Measurements from ENCODE around the gene PCGF6. TPM values are rescaled to one million over a fixed set of nuclear protein-coding genes. Genes with fewer than 3 reads are reported as not detected.

Gene PCGF6
- total RNA-seq, 1 experiment from 2014 or later = 19.2 TPM

DNA sequence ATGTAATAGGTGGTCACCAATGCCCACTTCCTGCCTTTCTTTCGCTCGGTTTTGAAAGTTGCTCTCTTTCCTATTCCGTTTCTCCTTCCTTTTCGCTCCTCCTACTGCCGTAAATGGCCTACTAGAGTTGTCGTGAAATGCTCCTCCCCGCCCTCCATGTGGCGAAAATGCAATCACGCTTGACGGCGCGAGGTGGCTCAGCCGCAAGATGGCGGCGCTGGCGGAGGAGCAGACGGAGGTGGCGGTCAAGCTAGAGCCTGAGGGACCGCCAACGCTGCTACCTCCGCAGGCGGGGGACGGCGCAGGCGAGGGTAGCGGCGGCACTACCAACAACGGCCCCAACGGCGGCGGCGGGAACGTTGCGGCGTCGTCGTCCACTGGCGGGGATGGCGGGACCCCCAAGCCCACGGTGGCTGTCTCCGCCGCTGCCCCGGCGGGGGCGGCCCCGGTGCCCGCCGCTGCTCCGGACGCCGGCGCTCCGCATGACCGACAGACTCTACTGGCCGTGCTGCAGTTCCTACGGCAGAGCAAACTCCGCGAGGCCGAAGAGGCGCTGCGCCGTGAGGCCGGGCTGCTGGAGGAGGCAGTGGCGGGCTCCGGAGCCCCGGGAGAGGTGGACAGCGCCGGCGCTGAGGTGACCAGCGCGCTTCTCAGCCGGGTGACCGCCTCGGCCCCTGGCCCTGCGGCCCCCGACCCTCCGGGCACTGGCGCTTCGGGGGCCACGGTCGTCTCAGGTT is 17.0 kb upstream of the PCGF6 start, which contains the start of gene TAF5 (continued):
- TF ChIP-seq, protein P1, sequence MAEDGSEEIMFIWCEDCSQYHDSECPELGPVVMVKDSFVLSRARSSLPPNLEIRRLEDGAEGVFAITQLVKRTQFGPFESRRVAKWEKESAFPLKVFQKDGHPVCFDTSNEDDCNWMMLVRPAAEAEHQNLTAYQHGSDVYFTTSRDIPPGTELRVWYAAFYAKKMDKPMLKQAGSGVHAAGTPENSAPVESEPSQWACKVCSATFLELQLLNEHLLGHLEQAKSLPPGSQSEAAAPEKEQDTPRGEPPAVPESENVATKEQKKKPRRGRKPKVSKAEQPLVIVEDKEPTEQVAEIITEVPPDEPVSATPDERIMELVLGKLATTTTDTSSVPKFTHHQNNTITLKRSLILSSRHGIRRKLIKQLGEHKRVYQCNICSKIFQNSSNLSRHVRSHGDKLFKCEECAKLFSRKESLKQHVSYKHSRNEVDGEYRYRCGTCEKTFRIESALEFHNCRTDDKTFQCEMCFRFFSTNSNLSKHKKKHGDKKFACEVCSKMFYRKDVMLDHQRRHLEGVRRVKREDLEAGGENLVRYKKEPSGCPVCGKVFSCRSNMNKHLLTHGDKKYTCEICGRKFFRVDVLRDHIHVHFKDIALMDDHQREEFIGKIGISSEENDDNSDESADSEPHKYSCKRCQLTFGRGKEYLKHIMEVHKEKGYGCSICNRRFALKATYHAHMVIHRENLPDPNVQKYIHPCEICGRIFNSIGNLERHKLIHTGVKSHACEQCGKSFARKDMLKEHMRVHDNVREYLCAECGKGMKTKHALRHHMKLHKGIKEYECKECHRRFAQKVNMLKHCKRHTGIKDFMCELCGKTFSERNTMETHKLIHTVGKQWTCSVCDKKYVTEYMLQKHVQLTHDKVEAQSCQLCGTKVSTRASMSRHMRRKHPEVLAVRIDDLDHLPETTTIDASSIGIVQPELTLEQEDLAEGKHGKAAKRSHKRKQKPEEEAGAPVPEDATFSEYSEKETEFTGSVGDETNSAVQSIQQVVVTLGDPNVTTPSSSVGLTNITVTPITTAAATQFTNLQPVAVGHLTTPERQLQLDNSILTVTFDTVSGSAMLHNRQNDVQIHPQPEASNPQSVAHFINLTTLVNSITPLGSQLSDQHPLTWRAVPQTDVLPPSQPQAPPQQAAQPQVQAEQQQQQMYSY (CRISPR knock-in tag; IDR thresholded peaks at IDR 0.05) = no peak
- TF ChIP-seq, protein P2, sequence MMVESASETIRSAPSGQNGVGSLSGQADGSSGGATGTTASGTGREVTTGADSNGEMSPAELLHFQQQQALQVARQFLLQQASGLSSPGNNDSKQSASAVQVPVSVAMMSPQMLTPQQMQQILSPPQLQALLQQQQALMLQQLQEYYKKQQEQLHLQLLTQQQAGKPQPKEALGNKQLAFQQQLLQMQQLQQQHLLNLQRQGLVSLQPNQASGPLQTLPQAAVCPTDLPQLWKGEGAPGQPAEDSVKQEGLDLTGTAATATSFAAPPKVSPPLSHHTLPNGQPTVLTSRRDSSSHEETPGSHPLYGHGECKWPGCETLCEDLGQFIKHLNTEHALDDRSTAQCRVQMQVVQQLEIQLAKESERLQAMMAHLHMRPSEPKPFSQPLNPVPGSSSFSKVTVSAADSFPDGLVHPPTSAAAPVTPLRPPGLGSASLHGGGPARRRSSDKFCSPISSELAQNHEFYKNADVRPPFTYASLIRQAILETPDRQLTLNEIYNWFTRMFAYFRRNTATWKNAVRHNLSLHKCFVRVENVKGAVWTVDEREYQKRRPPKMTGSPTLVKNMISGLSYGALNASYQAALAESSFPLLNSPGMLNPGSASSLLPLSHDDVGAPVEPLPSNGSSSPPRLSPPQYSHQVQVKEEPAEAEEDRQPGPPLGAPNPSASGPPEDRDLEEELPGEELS (CRISPR knock-in tag; IDR thresholded peaks at IDR 0.05) = peak; percentile 91
- TF ChIP-seq, protein P3, sequence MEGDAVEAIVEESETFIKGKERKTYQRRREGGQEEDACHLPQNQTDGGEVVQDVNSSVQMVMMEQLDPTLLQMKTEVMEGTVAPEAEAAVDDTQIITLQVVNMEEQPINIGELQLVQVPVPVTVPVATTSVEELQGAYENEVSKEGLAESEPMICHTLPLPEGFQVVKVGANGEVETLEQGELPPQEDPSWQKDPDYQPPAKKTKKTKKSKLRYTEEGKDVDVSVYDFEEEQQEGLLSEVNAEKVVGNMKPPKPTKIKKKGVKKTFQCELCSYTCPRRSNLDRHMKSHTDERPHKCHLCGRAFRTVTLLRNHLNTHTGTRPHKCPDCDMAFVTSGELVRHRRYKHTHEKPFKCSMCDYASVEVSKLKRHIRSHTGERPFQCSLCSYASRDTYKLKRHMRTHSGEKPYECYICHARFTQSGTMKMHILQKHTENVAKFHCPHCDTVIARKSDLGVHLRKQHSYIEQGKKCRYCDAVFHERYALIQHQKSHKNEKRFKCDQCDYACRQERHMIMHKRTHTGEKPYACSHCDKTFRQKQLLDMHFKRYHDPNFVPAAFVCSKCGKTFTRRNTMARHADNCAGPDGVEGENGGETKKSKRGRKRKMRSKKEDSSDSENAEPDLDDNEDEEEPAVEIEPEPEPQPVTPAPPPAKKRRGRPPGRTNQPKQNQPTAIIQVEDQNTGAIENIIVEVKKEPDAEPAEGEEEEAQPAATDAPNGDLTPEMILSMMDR (IDR thresholded peaks at IDR 0.05) = no peak
- TF ChIP-seq, protein P4, sequence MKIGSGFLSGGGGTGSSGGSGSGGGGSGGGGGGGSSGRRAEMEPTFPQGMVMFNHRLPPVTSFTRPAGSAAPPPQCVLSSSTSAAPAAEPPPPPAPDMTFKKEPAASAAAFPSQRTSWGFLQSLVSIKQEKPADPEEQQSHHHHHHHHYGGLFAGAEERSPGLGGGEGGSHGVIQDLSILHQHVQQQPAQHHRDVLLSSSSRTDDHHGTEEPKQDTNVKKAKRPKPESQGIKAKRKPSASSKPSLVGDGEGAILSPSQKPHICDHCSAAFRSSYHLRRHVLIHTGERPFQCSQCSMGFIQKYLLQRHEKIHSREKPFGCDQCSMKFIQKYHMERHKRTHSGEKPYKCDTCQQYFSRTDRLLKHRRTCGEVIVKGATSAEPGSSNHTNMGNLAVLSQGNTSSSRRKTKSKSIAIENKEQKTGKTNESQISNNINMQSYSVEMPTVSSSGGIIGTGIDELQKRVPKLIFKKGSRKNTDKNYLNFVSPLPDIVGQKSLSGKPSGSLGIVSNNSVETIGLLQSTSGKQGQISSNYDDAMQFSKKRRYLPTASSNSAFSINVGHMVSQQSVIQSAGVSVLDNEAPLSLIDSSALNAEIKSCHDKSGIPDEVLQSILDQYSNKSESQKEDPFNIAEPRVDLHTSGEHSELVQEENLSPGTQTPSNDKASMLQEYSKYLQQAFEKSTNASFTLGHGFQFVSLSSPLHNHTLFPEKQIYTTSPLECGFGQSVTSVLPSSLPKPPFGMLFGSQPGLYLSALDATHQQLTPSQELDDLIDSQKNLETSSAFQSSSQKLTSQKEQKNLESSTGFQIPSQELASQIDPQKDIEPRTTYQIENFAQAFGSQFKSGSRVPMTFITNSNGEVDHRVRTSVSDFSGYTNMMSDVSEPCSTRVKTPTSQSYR (CRISPR knock-in tag; IDR thresholded peaks at IDR 0.05) = no peak
- no peak for TF ChIP-seq NR3C1 (CRISPR knock-in tag; conservative IDR thresholded peaks at IDR 0.05; ENCODE audit: low read depth)
- TF ChIP-seq ZNF121 (CRISPR knock-in tag; IDR thresholded peaks at IDR 0.05) = no peak
- TF ChIP-seq, protein P5, sequence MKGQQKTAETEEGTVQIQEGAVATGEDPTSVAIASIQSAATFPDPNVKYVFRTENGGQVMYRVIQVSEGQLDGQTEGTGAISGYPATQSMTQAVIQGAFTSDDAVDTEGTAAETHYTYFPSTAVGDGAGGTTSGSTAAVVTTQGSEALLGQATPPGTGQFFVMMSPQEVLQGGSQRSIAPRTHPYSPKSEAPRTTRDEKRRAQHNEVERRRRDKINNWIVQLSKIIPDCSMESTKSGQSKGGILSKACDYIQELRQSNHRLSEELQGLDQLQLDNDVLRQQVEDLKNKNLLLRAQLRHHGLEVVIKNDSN (CRISPR knock-in tag; IDR thresholded peaks at IDR 0.05) = peak; percentile 68
- TF ChIP-seq, protein P6, sequence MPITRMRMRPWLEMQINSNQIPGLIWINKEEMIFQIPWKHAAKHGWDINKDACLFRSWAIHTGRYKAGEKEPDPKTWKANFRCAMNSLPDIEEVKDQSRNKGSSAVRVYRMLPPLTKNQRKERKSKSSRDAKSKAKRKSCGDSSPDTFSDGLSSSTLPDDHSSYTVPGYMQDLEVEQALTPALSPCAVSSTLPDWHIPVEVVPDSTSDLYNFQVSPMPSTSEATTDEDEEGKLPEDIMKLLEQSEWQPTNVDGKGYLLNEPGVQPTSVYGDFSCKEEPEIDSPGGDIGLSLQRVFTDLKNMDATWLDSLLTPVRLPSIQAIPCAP (CRISPR knock-in tag; IDR thresholded peaks at IDR 0.05) = peak; percentile 83
- peak; percentile 87 for TF ChIP-seq ZNF232 (CRISPR knock-in tag; IDR thresholded peaks at IDR 0.05)
- TF ChIP-seq, protein P7, sequence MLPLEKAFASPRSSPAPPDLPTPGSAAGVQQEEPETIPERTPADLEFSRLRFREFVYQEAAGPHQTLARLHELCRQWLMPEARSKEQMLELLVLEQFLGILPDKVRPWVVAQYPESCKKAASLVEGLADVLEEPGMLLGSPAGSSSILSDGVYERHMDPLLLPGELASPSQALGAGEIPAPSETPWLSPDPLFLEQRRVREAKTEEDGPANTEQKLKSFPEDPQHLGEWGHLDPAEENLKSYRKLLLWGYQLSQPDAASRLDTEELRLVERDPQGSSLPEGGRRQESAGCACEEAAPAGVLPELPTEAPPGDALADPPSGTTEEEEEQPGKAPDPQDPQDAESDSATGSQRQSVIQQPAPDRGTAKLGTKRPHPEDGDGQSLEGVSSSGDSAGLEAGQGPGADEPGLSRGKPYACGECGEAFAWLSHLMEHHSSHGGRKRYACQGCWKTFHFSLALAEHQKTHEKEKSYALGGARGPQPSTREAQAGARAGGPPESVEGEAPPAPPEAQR (CRISPR knock-in tag; IDR thresholded peaks at IDR 0.05) = no peak
- no peak for TF ChIP-seq IRF2 (CRISPR knock-in tag; IDR thresholded peaks at IDR 0.05; ENCODE audit: borderline replicate concordance, low read depth)
- TF ChIP-seq TP53 (CRISPR knock-in tag; IDR thresholded peaks at IDR 0.05) = no peak; the same call in 1 of the 2 replicates
- no peak for TF ChIP-seq ZNF219 (CRISPR knock-in tag; IDR thresholded peaks at IDR 0.05; ENCODE audit: borderline replicate concordance)
- no peak for TF ChIP-seq ZNF423 (CRISPR knock-in tag; IDR thresholded peaks at IDR 0.05)
- TF ChIP-seq OVOL2 (CRISPR knock-in tag; IDR thresholded peaks at IDR 0.05; ENCODE audit: borderline replicate concordance) = no peak
- no peak for TF ChIP-seq PRRX2 (CRISPR knock-in tag; IDR thresholded peaks at IDR 0.05)
- TF ChIP-seq RELA (CRISPR knock-in tag; IDR thresholded peaks at IDR 0.05; ENCODE audit: borderline replicate concordance) = no peak
- TF ChIP-seq ATF1 (CRISPR knock-in tag; IDR thresholded peaks at IDR 0.05) = no peak; the same call in 1 of the 2 replicates
- TF ChIP-seq ZBTB21 (CRISPR knock-in tag; IDR thresholded peaks at IDR 0.05; ENCODE audit: borderline replicate concordance) = peak; percentile 85
- TF ChIP-seq TCF7 (CRISPR knock-in tag; IDR thresholded peaks at IDR 0.05; ENCODE audit: low read depth) = 0 out of 2 replicates have a peak, but pooled peaks have one; percentile 65
- no peak for TF ChIP-seq NFE2L1 (CRISPR knock-in tag; IDR thresholded peaks at IDR 0.05)
- no peak for TF ChIP-seq SMAD4 (CRISPR knock-in tag; IDR thresholded peaks at IDR 0.05)
- TF ChIP-seq, protein P8, sequence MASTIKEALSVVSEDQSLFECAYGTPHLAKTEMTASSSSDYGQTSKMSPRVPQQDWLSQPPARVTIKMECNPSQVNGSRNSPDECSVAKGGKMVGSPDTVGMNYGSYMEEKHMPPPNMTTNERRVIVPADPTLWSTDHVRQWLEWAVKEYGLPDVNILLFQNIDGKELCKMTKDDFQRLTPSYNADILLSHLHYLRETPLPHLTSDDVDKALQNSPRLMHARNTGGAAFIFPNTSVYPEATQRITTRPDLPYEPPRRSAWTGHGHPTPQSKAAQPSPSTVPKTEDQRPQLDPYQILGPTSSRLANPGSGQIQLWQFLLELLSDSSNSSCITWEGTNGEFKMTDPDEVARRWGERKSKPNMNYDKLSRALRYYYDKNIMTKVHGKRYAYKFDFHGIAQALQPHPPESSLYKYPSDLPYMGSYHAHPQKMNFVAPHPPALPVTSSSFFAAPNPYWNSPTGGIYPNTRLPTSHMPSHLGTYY (CRISPR knock-in tag; IDR thresholded peaks at IDR 0.05) = no peak
- TF ChIP-seq KAT7 (CRISPR knock-in tag; IDR thresholded peaks at IDR 0.05; ENCODE audit: borderline replicate concordance) = no peak
